NCI-H526 treated with DMSO at 0.1 percent for 48 hours (cell line): Measurements from ENCODE around the gene ACADSB.

Experiments
- DNase-seq: peaks from one replicate; lab custom pipeline; 2025; lab: John Stamatoyannopoulos, UW

The ACADSB gene

DNA sequence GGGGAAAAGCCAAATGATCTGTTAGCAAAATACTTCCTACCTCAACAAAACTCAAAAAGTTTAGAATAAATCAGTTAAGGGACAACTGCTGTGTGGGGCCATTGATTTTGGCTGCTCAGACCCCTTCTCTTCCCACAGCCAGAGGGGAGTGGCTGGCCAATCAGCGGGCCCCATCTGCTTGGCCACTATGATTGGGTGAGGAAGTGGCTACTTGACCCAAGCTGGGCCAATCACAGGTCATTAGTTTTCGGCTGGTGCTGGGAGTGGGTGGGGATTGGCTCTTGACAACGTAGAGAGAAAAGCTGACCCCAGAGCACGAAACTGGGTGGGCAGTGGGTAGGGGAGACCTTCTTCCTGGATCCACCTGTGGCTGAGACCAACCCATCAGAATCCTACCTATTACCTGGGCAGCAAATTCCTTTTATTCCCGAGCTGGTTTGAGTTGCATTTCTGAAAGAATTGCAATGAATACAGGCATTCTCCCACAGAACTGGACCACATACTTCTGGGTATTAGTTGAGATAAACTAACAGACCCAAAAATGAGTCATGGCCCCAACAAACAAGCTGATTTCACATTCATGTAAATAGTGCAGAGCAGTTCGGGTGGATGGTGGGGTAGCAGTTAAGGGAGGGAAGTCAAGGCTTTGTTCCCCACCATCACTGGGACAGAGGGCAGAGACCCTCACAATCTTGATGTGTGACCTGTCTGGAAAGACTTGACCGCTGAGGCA is 91.4 kb downstream of the ACADSB start:
- DNase-seq: no peak

DNA sequence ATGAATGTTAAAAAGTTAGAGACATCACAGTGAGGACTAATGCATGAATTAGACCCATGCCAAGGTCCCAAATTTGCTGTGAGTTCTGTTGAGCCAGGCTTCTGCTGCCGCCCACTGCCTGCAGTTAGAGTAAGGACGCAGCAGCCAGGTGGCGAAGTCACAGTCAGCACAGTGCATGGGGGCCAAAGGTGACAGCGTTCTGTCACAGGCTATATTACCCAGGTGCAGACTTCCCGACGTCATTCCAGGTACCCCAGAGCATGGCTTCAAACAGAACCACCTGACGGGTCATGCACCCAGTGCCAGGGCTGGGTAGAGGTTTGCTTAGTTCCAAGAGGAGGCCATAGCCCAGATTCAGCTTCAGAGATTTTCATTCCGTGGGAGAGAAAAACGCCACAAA is 93.1 kb downstream of the ACADSB start:
- DNase-seq: no peak

DNA sequence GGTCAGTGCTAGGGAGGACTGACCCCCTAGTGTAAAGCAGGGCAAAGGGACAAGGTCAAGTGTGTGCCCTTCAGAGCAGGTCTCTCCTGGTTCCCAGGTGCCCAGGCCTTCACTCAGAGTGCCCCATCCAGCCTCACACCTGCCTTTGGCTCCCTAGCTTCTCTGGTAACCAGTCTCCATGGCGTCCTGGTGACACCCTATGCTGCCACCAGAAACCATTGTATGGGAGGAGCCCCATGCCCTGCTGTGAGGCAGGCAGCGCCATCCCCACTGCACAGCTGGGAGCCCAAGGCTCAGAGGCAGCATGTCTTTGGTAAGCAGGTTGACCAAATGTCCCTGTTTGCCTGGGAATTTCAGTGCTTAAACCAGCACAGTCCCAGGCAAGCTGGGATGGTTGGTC is 93.9 kb downstream of the ACADSB start:
- no peak for DNase-seq

- DNase-seq: peak; percentile 28
These were observed 95.1 kb downstream of the ACADSB start for GRCh38 chr10:123103944-123104343.
